HCT116 (cell line): ENCODE measurements around the gene TBCC. TPM values are rescaled to one million over a fixed set of nuclear protein-coding genes. Genes with fewer than 3 reads are reported as not detected.

Source experiments
- ATAC-seq: fragments of 200-7000 bp; cut with Tn5 transposase; 2 replicates; pipeline ENCODE4 v1.9.1; 2020; ENCODE audit warnings: mild to moderate bottlenecking, moderate library complexity
- BruUV-seq: library from RNA; stranded (reverse); fragments of 400-500 nt; replicated peaks from 2 replicates; lab custom pipeline; 2021; lab: Mats Ljungman, UMichigan
- CTCF ChIA-PET: fragments of 300-600 bp; sonication (Branson Sonifier 250); formaldehyde crosslinking; loops from one replicate; lab custom pipeline; 2021; ENCODE audit warnings: antibody characterized with exemption; lab: Charles Lee
- POLR2A ChIA-PET: fragments of 300-600, 350-600 bp; sonication (Branson Sonifier 250); formaldehyde crosslinking; loops from one replicate; lab custom pipeline; 2021; ENCODE audit warnings: antibody characterized with exemption; lab: Charles Lee
- RAD21 ChIA-PET, 2 experiments: fragments of 300-600 bp; sonication (Branson Sonifier 250); formaldehyde crosslinking; loops; one replicate each; lab custom pipeline; 2023; ENCODE audit warnings: low total read pairs in 2 of 2; ENCODE audit not compliant: uncharacterized antibody in 2 of 2, unreplicated experiment in 2 of 2, low non-redundant PET in 1 of 2; lab: Charles Lee
- DNase-seq: peaks from one replicate; pipeline ENCODE4 v3.0.0-alpha.2; 2010; ENCODE audit warnings: low read depth, low spot score
- H2AFZ ChIP-seq: fragments of 200-600 bp; shearing (Covaris generic), sonication (generic); 2 replicates; pipeline ENCODE4 v1.6.1; 2017; ENCODE audit warnings: low read depth, mixed run types, mixed read lengths, antibody characterized with exemption, low read length; ENCODE audit not compliant: poor library complexity, severe bottlenecking
- H3K27ac ChIP-seq: 2 replicates; pipeline ENCODE4 v1.5.1; 2012; ENCODE audit warnings: low read depth, low read length
- H3K27me3 ChIP-seq: fragments of 200-600 bp; sonication (generic); 2 replicates; pipeline ENCODE4 v1.6.1; 2016; ENCODE audit warnings: mixed run types, low read length, mixed read lengths; ENCODE audit not compliant: insufficient read depth
- H3K36me3 ChIP-seq, 2 experiments: fragments of 200-500 bp in 1 of 2; fragments of 200-600 bp in 1 of 2; sonication (Bioruptor generic) in 1 of 2; sonication (generic) in 1 of 2; 2 replicates each; pipeline versions ENCODE4 v1.5.1 to v1.6.1; 2014 to 2016; ENCODE audit warnings: low read length in 2 of 2, inconsistent platforms in 1 of 2, mixed read lengths in 1 of 2, mixed run types in 1 of 2; ENCODE audit not compliant: insufficient read depth in 2 of 2, control insufficient read depth in 1 of 2
- H3K4me1 ChIP-seq, 2 experiments: fragments of 200-600 bp in 1 of 2; sonication (generic) in 1 of 2; 2 replicates each; pipeline versions ENCODE4 v1.5.1 to v1.6.1; 2012 to 2017; ENCODE audit warnings: low read length in 2 of 2, inconsistent platforms in 1 of 2, mild to moderate bottlenecking in 1 of 2, mixed read lengths in 1 of 2, mixed run types in 1 of 2, moderate library complexity in 1 of 2; ENCODE audit not compliant: insufficient read depth in 2 of 2, control insufficient read depth in 1 of 2
- H3K4me2 ChIP-seq: fragments of 200-600 bp; sonication (generic); 2 replicates; pipeline ENCODE4 v1.6.1; 2017; ENCODE audit warnings: mixed run types, low read length, mixed read lengths
- H3K4me3 ChIP-seq, 2 experiments: fragments of 200-600 bp in 1 of 2; sonication (generic) in 1 of 2; replicated peaks in 1 of 2; 2 replicates each; pipeline ENCODE4 v1.5.1; 2011 to 2016; ENCODE audit warnings: low read length in 2 of 2, control low read depth in 1 of 2, low read depth in 1 of 2, mild to moderate bottlenecking in 1 of 2, mixed read lengths in 1 of 2, mixed run types in 1 of 2
- H3K79me2 ChIP-seq: fragments of 200-600 bp; sonication (generic); 2 replicates; pipeline ENCODE4 v1.6.1; 2017; ENCODE audit warnings: mild to moderate bottlenecking, mixed run types, low read length, moderate library complexity, mixed read lengths; ENCODE audit not compliant: insufficient read depth
- H3K9ac ChIP-seq: fragments of 200-600 bp; sonication (generic); 2 replicates; pipeline ENCODE4 v1.6.1; 2016; ENCODE audit warnings: low read length, mixed read lengths
- H3K9me2 ChIP-seq: fragments of 200-600 bp; sonication (generic), shearing (Covaris generic); 2 replicates; pipeline ENCODE4 v1.6.1; 2017; ENCODE audit warnings: mixed run types, mild to moderate bottlenecking, moderate library complexity; ENCODE audit not compliant: insufficient read depth
- H3K9me3 ChIP-seq, 2 experiments: fragments of 200-500 bp in 1 of 2; fragments of 200-600 bp in 1 of 2; sonication (Bioruptor generic) in 1 of 2; sonication (generic) in 1 of 2; 2 replicates each; pipeline ENCODE4 v1.6.1; 2014 to 2017; ENCODE audit warnings: low read length in 2 of 2, mixed read lengths in 2 of 2, inconsistent platforms in 1 of 2, low read depth in 1 of 2, mild to moderate bottlenecking in 1 of 2, mixed run types in 1 of 2, moderate library complexity in 1 of 2; ENCODE audit not compliant: control insufficient read depth in 1 of 2, insufficient read depth in 1 of 2
- H4K20me1 ChIP-seq: fragments of 200-600 bp; sonication (generic), shearing (Covaris generic); 2 replicates; pipeline ENCODE4 v1.6.1; 2017; ENCODE audit warnings: mixed run types, mild to moderate bottlenecking, moderate library complexity; ENCODE audit not compliant: insufficient read depth
- CTCF ChIP-seq, 3 experiments: fragments of 200-600 bp in 1 of 3; sonication (generic) in 1 of 3; IDR thresholded peaks in 2 of 3; conservative IDR thresholded peaks in 1 of 3; 2 replicates each; pipeline ENCODE4 v1.5.1; 2012 to 2017; ENCODE audit warnings: low read depth in 2 of 3, low read length in 2 of 3, antibody characterized with exemption in 1 of 3, borderline replicate concordance in 1 of 3, control low read depth in 1 of 3, mild to moderate bottlenecking in 1 of 3, mixed read lengths in 1 of 3, mixed run types in 1 of 3, moderate library complexity in 1 of 3; ENCODE audit not compliant: insufficient read depth in 1 of 3
- MAX ChIP-seq: IDR thresholded peaks from 2 replicates; pipeline ENCODE4 v1.6.1; 2012
- ZBTB33 ChIP-seq: IDR thresholded peaks from 2 replicates; pipeline ENCODE4 v1.6.1; 2011; ENCODE audit warnings: mild to moderate bottlenecking, low read length, moderate library complexity; ENCODE audit not compliant: insufficient replicate concordance; ENCODE audit errors: extremely low read depth
- intact Hi-C: fragments of 100-400 bp; cut with micrococcal nuclease; formaldehyde crosslinking; loops from 2 replicates; pipeline ENCODE4 v1.10.0; 2022
- total RNA-seq: library from RNA; stranded (reverse); gene quantifications from one replicate; pipeline ENCODE4 v1.2.1, GENCODE V29; 2021; ENCODE audit not compliant: unreplicated experiment

Gene TBCC
- total RNA-seq, 1 experiment from 2014 or later = 17.1 TPM

- no peak for TF ChIP-seq CTCF (IDR thresholded peaks at IDR 0.05 in 2 of 3, conservative IDR thresholded peaks at IDR 0.05 in 1 of 3; ENCODE audit: borderline replicate concordance in 1 of 3, insufficient read depth in 1 of 3, low read depth in 2 of 3, low read length in 2 of 3)
- TF ChIP-seq, all 23 proteins: peak for 0
Observed at GRCh38 chr6:42745083-42745639, 742 bp downstream of the TBCC start (continued).

- TF ChIP-seq MAX = no peak
- TF ChIP-seq ZBTB33 = no peak
- no peaks in the 10 kb centered on the region for H3K27me3 ChIP-seq
- H3K4me2 ChIP-seq = peak overlapping the region; percentile 93
- H3K36me3 ChIP-seq = no peaks in the 10 kb centered on the region
- H3K4me1 ChIP-seq = peaks cover 11 to 27% of the 10 kb centered on the region in 2 experiments
- peaks cover 23% of the 10 kb centered on the region for H3K79me2 ChIP-seq
- no peak overlapping the region for H2AFZ ChIP-seq
- POLR2A ChIA-PET = interaction anchor here (0.8 kb wide), 1 partner anchor 15 kb away, joined by 3 read pairs; no protein-coding TSS in a partner anchor
- H4K20me1 ChIP-seq = no peaks in the 10 kb centered on the region
- no TSS peak for BruUV-seq
- H3K9ac ChIP-seq = peak overlapping the region; percentile 94
- RAD21 ChIA-PET = no interaction called here
- no peaks in the 10 kb centered on the region for H3K9me3 ChIP-seq
- H3K9me2 ChIP-seq = no peaks in the 10 kb centered on the region
- H3K27ac ChIP-seq = no peak overlapping the region
- ATAC-seq (no peak), DNase-seq (no peak)
- intact Hi-C loops = no loop called here
- CTCF ChIA-PET = no interaction called here
- peak overlapping the region; percentile 88 to 99 for H3K4me3 ChIP-seq
Observed at GRCh38 chr6:42744351-42744893, 1.5 kb downstream of the TBCC start.
